Mesodermal cell (in vitro differentiated cells): Measurements from ENCODE around the gene OR12D1.
"Not testable (repeated sequence)": the region's sequence is repeated elsewhere in the genome, so short reads cannot be mapped to it uniquely, and the experiment has no call there.

Experiments
- H3K27ac ChIP-seq: 2 replicates; pipeline ENCODE4 v1.7.0; 2013; ENCODE audit warnings: mild to moderate bottlenecking, low read depth, low read length, moderate library complexity; ENCODE audit not compliant: severe bottlenecking
- H3K36me3 ChIP-seq: 2 replicates; pipeline ENCODE4 v1.7.1; 2013; ENCODE audit warnings: mild to moderate bottlenecking, low read length, moderate library complexity; ENCODE audit not compliant: control insufficient read depth, insufficient read depth
- H3K4me1 ChIP-seq: one replicate; pipeline ENCODE4 v1.7.1; 2013; ENCODE audit warnings: mild to moderate bottlenecking, low read length; ENCODE audit not compliant: insufficient read depth, control insufficient read depth, poor library complexity, severe bottlenecking
- H3K4me3 ChIP-seq: 2 replicates; pipeline ENCODE4 v1.7.0; 2013; ENCODE audit warnings: low read length, control low read depth, mild to moderate bottlenecking; ENCODE audit not compliant: insufficient read depth, poor library complexity, severe bottlenecking; ENCODE audit errors: extremely low read depth
- H3K9me3 ChIP-seq: 2 replicates; pipeline ENCODE4 v1.7.1; 2013; ENCODE audit warnings: mild to moderate bottlenecking, low read length, moderate library complexity; ENCODE audit not compliant: control insufficient read depth
- WGBS, 2 experiments: methylation state at CpG; one replicate each; pipeline ENCODE4 v1.1.5; 2013; ENCODE audit warnings: missing lambda C conversion rate in 2 of 2; ENCODE audit not compliant: insufficient coverage in 2 of 2; 5-methylcytosine and 5-hydroxymethylcytosine counted together

OR12D1 gene

DNA sequence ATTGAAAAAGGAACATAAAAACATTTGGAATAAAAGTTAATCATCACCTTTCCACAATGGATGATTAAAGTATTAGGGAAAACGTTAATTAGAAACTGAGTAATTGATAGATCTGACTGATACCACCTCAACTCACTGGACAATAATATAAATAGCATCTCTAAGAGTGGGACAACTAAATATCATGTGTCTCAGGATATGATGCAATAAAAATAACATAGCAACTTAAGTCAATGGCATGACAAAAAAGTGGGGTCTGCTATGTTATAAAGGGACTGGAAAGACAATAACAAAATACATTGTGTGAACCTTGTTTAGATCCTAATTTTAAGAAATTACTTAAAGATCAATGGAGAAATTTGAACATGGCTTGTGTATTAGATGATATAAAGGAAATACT lies 10.3 kb downstream of the OR12D1 start:
- no peaks in the 10 kb centered on the region for H3K4me1 ChIP-seq
- WGBS, 2 experiments, result no CpG with 5 or more reads among the region's 1 CpG
- no peak overlapping the region for H3K27ac ChIP-seq
- H3K36me3 ChIP-seq, result no peaks in the 10 kb centered on the region
- no peak overlapping the region for H3K4me3 ChIP-seq
- no peaks in the 10 kb centered on the region for H3K9me3 ChIP-seq

GRCh38 chr6:29426654-29427053 lies 11.9 kb downstream of the OR12D1 start:
- H3K36me3 ChIP-seq, result no peaks in the 10 kb centered on the region
- WGBS, 2 experiments, result 80 to 100% methylated on average over 1 to 2 of the region's 3 CpGs
- no peak overlapping the region for H3K4me3 ChIP-seq
- H3K9me3 ChIP-seq, result no peaks in the 10 kb centered on the region
- H3K27ac ChIP-seq, result no peak overlapping the region
- H3K4me1 ChIP-seq, result no peaks in the 10 kb centered on the region

GRCh38 chr6:29436730-29437129 lies 22.0 kb downstream of the OR12D1 start:
- 79 to 95% methylated on average over 4 to 15 of the region's 18 CpGs for WGBS, 2 experiments
- not testable (repeated sequence) for H3K4me3 ChIP-seq, H3K36me3 ChIP-seq

DNA sequence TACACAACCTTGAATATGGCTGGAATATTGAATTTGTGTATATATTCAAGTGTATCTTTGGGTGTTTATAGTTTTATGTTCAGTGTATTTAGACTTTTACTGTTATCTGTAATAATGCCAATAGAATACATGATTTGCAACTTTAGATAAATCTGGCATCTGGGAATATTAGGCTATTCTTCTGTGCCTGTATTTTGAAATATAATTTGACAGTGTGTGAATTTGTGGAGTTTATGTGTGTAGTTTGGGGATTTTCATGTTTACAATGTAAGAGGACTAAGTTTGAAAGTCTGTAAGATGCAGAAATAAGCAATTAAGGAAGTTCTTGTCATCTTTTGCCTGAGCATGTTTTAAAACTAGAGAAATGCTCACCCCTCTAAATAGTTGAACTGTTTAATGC lies 24.3 kb downstream of the OR12D1 start, which contains the start of gene OR10C1:
TSS of gene OR10C1 (plus strand) at position 301 of the 400 bp plus-strand sequence. CDS start 710 bp downstream, outside the sequence.
- no peak within 1 kb of the TSS for H3K4me3 ChIP-seq

More at GRCh38 chr6:29436730-29437129, 22.0 kb downstream of the OR12D1 start:
- H3K27ac ChIP-seq, H3K4me1 ChIP-seq, H3K9me3 ChIP-seq: not testable (repeated sequence)

DNA sequence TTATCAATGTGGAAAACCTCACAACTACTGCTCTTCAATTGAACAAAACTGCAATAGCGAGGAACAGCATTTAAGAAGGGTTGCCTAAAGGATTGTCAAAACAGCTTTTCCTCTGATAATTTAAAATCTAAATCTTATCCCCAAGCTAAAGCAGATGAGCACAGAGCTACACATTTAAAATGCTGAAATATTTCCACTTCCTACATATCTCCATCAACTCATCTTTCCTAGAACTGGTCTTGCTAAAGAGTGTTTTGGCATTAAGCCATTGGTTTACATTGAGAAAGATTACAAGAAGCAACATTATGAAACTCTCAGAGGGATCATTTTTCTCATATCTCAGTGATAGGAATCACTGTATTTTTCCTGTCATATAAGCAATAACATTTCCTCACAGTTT lies 28.0 kb downstream of the OR12D1 start:
- 83 to 100% methylated on average over 1 of the region's 1 CpG for WGBS, 2 experiments

More for the DNA sequence above, 24.3 kb downstream of the OR12D1 start, which contains the start of gene OR10C1:
- peaks cover 4% of the 10 kb centered on the region for H3K9me3 ChIP-seq
- H3K36me3 ChIP-seq, result no peaks in the 10 kb centered on the region
- no peaks in the 10 kb centered on the region for H3K4me1 ChIP-seq
- H3K27ac ChIP-seq, result no peak within 1 kb of the TSS

GRCh38 chr6:29444031-29444430 lies 29.3 kb downstream of the OR12D1 start:
- peaks cover 16% of the 10 kb centered on the region for H3K9me3 ChIP-seq
- H3K4me3 ChIP-seq, H3K27ac ChIP-seq, H3K36me3 ChIP-seq: not testable (repeated sequence)
- peaks cover 15% of the 10 kb centered on the region for H3K4me1 ChIP-seq
- no CpG with 5 or more reads among the region's 1 CpG for WGBS, 2 experiments

More for the DNA sequence above, 28.0 kb downstream of the OR12D1 start:
- peaks cover 15% of the 10 kb centered on the region for H3K4me1 ChIP-seq
- no peak overlapping the region for H3K27ac ChIP-seq
- H3K4me3 ChIP-seq, result no peak overlapping the region
- H3K36me3 ChIP-seq, result no peaks in the 10 kb centered on the region
- H3K9me3 ChIP-seq, result peaks cover 12% of the 10 kb centered on the region

DNA sequence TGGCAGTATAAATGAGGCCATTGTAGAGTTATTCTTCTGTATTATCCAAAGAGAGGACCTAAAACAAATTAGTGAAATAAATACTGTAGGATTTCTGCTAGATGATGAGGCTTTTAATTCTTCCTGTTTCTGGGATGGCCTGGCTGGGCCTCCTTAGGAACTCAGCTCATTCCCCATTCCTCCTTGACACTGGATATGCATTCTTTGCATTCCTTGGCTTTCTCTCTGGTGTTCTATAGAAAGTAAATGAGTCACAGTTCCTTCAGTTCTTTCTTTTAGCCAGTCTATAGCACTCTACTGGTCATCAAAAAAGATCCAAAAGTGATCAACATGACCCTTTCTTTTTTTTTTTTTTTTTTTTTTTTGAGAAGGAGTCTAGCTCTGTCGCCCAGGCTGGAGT lies 32.9 kb downstream of the OR12D1 start:
- Histone ChIP-seq H3K36me3 (no peaks in the 10 kb centered on the region), H3K27ac (peak overlapping the region; percentile 80), H3K9me3 (peaks cover 16% of the 10 kb centered on the region), H3K4me1 (peaks cover 15% of the 10 kb centered on the region), H3K4me3 (no peak overlapping the region)
- WGBS, 2 experiments, result no CpG with 5 or more reads among the region's 1 CpG

GRCh38 chr6:29451471-29452193 lies 36.9 kb downstream of the OR12D1 start:
- 83 to 100% methylated on average over 2 of the region's 3 CpGs for WGBS, 2 experiments
- Histone ChIP-seq H3K4me3 (no peak overlapping the region), H3K27ac (no peak overlapping the region), H3K36me3 (no peaks in the 10 kb centered on the region), H3K4me1 (peaks cover 9% of the 10 kb centered on the region), H3K9me3 (peaks cover 4% of the 10 kb centered on the region)

DNA sequence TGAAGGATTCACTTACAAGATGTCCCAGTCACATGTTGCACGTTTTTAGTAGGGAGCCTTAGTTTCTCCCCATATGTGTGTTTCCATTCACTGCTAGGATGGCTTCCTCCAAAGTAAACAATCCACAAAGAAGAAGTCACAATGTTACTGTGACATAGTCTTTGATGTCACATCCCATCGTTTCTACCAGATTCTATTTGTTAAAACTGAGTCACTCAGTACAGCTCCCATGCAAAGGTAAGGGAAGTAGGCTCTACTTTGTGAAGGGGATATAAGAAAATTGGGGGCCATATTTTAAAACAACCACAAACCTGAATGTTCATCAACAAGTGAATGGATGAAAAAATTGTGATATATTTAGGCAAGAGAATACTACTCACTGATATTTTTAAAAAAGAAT lies 42.2 kb downstream of the OR12D1 start, which contains the start of the genes OR11A1 and OR2H1:
TSS of gene OR11A1 (minus strand) at position 101 of the 400 bp plus-strand sequence. CDS start 29,430 bp downstream, outside the sequence.
TSS of gene OR2H1 (plus strand) at position 185 of the 400 bp plus-strand sequence. CDS start 4,615 bp downstream, outside the sequence.
- H3K9me3 ChIP-seq, result no peaks in the 10 kb centered on the region
- H3K27ac ChIP-seq, result no peak within 1 kb of the TSS
- H3K4me3 ChIP-seq, result no peak within 1 kb of the TSS
- H3K4me1 ChIP-seq, result no peaks in the 10 kb centered on the region
- H3K36me3 ChIP-seq, result no peaks in the 10 kb centered on the region
- WGBS, 2 experiments, result 86% methylated on average over 1 of the region's 2 CpGs

DNA sequence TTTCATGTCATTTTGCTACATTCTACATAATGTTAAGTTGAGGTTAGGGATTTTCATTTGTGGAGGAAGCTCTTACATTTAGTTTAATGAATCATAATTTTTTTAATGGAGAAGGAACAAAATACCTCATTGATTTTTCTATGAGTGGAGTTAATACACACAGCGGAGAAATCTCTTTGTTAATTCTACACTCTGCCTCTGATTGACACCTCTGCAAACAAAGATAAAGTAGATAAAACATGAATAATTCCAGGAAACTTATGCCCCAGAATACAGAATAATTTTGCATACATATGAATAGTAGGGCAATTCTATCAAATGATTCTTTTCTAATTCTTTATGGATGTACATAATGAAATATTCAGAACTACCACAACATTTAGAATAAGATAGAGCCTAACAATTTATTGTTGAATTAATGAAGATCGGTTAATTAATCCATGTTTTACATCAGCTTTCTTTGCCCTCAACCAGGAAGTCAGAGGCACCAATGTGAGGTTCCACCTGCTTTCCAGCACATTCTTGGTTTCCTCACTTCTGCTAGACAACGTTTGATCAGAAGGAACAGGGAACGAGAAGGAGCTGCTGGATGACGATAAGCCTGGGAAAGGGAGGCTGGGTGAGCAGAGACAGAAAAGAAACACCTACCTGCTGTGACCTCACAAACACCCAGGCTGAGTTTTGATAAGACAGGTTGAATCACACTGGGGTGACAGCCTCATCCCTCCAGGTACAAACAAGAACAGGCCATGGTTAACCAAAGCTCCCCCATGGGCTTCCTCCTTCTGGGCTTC lies 46.5 kb downstream of the OR12D1 start:
- Histone ChIP-seq H3K27ac (no peak overlapping the region), H3K36me3 (no peaks in the 10 kb centered on the region), H3K4me3 (no peak overlapping the region), H3K4me1 (no peaks in the 10 kb centered on the region), H3K9me3 (no peaks in the 10 kb centered on the region)
- WGBS, 2 experiments, result 75 to 100% methylated on average over 1 to 3 of the region's 5 CpGs
